Gastroesophageal sphincter (tissue), 3 donors: Measurements from ENCODE around the gene TRAF3.

ENCODE experiments used
- CTCF ChIP-seq, 4 experiments: fragments of 200-600 bp in 2 of 4; fragments of 450-650 bp in 2 of 4; sonication (generic) in 1 of 4; IDR thresholded peaks; one replicate each; pipeline ENCODE4 v1.5.1; 2017 to 2019; ENCODE audit warnings: antibody characterized with exemption in 4 of 4, mild to moderate bottlenecking in 2 of 4, moderate library complexity in 2 of 4
- EP300 ChIP-seq: sonication (generic); formaldehyde crosslinking; IDR thresholded peaks from one replicate; pipeline ENCODE4 v1.6.1; 2017; ENCODE audit warnings: antibody characterized with exemption, mild to moderate bottlenecking
- POLR2A ChIP-seq, 2 donors: fragments of 450-650 bp; IDR thresholded peaks; one replicate each; pipeline ENCODE4 v1.6.1; 2017; ENCODE audit warnings: antibody characterized with exemption in 2 of 2, mild to moderate bottlenecking in 2 of 2, moderate library complexity in 1 of 2
- POLR2AphosphoS5 ChIP-seq: sonication (generic); formaldehyde crosslinking; IDR thresholded peaks from one replicate; pipeline ENCODE4 v1.6.1; 2017; ENCODE audit warnings: antibody characterized with exemption

- no peak for TF ChIP-seq CTCF (IDR thresholded peaks at IDR 0.05)
- no peak for TF ChIP-seq POLR2AphosphoS5
- no peak for TF ChIP-seq POLR2A (IDR thresholded peaks at IDR 0.05)
- TF ChIP-seq EP300 = no peak
Observed at GRCh38 chr14:102862154-102862773, 85.0 kb downstream of the TRAF3 start.
